HG03039 (cell line): Measurements from ENCODE around the gene CLDN34.

ENCODE experiments used
- ATAC-seq: cut with Tn5 transposase; IDR thresholded peaks from one replicate; pipeline ENCODE4 v1.9.1; 2021; ENCODE audit warnings: mild to moderate bottlenecking, moderate library complexity; ENCODE audit not compliant: unreplicated experiment

Gene CLDN34

DNA sequence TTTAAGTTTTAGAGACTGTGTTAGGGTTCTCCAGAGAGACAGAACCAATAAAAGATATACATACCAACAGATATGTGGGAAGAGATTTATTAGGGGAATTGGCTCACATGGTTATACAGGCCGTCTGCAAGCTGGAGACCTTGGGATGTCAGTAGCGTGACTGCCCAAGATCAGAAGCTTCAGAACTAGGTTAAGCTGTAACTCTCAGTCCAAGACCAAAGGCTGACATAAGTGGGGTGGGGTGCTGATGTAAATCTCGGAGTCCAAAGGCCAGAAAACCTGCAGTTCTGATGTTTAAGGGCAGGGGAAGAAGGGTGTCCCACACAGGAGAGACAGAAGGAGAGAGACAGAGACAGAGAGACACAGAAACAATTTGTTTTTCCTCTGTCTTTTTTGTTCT lies 10.5 kb downstream of the CLDN34 start:
- ATAC-seq = no peak

DNA sequence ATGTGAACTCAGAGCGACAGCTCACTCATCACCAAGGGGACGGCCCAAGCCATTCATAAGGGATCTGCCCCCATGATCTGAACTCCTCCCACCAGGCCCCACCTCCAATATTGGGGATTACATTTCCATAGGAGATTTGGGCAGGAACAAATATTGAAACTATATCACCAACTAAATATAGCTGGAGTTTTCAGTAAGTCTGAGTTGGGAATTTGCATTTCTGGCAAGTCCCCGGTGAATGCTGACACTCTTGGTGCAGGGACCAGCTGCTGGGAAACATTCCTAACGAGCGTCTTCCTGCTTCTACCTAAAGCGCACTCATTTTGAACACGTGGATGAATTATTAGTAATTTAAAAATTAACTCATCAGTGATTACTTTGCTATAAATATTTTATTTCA lies 13.2 kb downstream of the CLDN34 start:
- ATAC-seq = no peak

DNA sequence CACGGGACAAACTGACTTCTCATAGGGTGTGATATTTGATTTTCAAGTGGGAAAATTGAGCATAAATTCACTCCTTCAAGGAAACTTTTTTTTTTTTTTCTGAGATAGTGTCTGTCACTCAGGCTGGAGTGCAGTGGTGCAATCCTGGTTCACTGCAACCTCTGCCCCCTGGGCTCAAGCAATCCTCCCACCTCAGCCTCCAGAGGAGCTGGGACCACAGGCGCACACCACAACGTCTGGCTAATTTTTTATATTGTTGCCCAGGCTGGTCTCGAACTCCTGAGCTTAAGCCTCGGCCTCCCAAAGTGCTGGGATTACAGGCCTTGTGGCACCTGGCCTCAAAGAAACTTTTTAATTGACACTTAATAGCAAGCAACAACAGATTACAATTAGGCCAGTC lies 13.8 kb downstream of the CLDN34 start:
- no peak for ATAC-seq

DNA sequence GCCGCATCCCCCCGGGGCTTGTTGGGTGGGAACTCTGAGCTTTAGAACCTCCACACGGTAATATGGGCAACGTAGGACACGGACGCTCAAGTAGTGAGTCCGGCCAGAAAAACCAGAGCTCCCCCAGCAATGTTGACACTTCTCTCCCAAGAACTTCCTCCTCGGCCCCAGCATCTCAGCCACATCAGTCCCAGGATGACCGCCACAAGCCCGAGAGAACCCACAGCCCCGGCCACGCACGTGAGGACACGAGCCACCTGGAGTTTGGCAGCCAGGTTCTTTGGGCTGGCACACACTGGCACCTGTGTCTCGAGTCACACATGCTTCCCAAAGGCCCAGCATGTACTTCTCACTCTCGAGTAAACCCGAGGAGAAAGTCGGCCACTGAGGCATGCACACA lies 16.3 kb downstream of the CLDN34 start:
- ATAC-seq = no peak

DNA sequence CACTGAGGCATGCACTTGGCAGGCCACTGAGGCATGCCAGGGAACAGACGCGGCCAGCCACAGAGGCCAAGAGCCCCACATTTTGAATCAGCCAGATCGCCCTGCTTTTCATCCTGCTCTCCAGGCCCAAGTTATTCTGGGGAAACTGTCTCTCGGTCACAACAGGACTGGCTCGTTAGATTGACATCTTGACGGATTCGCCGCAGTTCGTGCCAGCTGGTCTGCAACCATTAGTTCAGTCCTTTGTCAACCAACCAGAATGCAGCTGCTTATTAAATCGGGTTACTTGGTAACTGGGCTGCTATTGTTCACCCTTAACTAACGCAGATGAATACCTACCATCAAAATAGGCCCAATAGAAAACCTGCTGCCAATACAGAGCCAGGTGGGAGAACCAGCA lies 16.7 kb downstream of the CLDN34 start:
- no peak for ATAC-seq

DNA sequence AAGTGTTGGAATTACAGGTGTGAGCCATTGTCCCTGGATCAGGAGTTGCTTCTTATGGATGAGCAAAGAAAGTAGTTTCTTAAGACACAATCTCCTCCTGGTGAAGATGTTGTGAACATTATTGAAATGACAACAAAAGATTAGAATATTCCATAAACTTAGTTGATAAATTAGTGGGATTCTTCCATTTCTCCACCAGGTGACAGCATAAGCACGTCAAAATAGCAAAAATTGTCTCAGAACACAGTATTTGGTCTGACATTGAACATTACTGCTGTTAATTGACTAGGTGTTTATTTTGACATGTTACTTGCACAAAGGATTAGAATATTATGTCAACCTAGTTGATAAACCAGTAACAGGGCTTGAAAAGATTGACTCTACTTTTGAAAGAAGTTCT lies 21.6 kb downstream of the CLDN34 start:
- no peak for ATAC-seq

DNA sequence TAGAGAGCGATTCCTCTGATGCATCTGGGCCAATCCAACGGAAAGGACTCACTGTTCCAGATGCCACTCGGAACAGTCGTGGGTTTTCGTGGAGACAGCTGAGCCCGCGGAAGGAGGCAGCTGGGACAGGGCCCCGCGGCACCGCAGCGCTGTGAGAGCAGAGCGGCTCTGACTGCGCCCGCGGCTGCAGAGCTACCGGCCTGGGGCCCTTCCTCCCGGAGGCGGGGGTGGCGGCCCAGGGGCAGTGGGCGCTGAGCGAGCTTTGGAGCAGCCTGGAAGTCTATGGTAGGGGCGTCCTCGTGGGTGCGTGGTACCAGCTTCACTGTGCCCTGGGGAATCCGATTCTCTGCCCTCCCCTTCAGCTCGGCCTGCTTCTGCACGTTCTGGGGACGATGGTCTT lies 24.9 kb downstream of the CLDN34 start:
- ATAC-seq = no peak

DNA sequence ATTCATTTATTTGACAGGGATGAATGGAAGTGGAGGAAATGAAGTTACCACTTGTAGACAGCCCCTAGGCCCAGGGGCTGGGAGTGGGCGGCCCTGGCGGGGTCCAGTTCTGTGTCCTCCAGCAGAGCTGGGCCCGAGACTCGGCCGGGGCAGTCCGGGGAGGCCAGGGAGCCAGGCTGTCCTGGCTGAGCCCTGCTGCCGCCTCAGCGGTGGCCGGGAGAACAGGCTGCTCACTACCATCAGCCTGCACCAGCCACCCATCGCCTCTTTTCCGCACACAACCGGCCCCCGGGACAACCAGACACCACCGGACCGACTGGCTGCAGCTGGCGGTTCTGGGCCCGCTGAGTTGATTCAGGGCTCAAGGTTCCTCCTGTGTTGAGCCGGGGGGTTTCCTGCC lies 25.6 kb downstream of the CLDN34 start:
- ATAC-seq = no peak

DNA sequence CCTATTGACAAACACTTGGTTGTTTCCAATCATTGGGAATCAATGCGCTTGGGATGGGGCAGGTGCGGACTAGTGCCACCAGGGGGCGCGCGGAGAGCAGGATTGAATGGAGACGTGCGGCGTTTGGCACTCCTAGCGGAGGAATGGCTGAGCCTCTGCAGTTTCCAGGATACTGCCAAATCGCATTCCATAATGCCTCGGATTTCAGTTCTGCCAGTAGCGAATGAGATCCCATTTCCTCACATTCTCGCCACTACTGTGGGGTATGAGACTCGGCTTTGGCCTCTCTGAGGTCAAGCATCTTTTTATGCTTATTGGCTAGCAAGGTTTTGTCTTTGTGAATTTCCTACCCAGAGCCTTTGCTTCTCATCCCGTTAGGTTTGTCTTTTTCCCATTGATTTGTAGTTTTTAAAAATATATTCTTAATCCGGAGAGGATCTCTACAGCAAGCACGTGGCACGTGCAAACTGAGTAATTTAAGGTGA lies 28.7 kb downstream of the CLDN34 start:
- ATAC-seq = no peak

DNA sequence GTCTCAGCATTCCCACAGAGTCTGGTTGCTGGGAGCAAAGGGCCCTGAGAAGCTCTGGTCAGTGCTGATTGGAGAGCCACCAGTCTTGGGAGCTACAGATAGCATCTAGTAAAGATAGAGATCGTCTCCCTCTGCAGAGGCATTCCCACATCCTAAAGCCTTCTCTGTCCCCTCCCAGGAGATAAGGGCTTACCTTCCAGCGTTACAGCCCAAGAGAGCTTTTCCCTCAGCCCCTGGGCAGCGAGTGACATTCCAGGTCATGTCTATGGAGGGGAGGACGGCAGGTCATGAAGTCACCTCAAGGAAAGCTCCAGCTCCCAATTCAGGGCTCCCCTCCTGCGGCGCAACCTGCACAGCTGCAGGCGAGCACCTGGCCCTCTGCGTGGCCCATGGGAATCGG lies 29.9 kb downstream of the CLDN34 start:
- no peak for ATAC-seq

DNA sequence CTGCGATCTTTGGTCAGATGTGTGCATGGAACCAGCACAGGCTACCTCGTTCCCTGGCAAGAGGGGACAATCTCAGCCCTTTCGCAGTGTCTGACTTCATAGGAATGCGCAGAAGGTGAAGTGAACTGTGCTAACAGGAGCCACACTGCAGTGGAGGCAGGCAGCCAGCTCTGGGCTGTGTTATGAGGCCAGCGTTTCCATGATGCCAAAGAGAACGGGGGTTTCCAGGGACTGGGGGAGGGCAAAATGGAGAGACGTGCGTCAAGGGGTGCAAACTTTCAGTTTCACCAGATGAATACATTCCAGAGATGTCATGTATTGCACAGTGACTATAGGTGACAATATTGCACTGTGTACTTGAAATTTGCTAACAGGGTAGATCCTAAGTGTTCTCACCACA lies 30.4 kb downstream of the CLDN34 start:
- no peak for ATAC-seq

DNA sequence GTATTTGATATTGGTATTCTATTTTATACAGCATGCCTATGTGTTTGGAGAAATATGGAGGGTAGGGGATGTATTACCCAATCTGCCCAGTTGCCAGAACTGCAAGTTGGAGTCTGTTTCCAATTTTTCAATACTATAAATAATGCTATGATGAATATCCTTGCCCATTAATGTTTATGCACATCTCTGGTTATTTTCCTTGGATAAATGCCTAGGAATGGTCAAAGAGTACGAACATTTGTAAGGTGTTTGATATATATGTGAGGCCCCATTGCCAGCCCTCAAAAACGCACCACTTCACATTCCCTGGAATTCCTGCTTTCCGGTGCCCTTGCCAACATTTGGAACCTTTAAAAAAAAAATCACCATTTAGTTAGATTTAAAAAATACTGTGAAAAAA lies 34.3 kb downstream of the CLDN34 start:
- ATAC-seq = no peak

DNA sequence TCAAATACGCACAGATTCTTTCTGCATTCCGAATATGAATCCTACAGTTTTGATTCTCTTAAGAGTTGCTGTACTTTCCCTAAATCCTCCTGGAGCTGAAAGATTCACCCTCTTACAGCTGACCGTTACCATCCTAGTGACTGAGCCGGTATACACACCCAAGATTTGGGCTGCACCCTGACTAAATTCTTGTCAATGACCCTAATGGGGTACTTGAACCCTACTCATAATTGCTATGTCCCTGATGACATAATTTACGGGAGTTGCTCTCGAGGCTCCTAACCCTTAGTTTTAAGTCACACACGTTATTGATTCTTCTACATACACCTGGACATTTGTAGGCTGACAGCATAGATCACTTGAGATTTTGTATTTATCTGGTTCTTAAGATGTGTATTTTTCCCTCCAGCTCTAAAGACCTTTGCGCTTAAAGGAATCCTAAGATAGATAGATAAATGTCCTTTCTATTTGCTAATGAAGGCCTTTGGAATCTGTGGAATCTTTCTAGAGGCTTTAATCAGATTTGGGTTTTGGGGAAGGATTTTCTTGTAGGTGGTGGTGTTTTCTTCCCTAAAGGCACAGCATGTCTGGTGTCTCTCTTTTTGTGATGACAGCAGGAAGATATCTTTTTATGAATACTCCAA lies 37.8 kb downstream of the CLDN34 start:
- no peak for ATAC-seq

DNA sequence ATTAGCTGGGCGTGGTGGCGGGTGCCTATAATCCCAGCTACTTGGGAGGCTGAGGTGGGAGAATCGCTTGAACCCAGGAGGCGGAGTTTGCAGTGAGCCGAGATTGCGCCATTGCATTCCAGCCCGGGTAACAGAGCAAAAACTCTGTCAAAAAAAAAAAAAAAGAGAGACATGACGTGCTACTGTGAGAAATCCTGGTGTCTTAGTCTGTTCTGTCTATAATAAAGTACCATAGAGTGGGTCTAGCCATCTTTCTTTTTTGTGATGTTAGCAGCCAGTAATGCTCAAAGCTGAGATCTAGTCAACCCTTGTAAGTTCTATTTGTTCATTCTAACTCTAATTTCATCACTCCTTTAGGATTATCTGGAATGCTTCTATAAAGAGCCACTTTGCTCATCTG lies 38.9 kb downstream of the CLDN34 start:
- no peak for ATAC-seq

DNA sequence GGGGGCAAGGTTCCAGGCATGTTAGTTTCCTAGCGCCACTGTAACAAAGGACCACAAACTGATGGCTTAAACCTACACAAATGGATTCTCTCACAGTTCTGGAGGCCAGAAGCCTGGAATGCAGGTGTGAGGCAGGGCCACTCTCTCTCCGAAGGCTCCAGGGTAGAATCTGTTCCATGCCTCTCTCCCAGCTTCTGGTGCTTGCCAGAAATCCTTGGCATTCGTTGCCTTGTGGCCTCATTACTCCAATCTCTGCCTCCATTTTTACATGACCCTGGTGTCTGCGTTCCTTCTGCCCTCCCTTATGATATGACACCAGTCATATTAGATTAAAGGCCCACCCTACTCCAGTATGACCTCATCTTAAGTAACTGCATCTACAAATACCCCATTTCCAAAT lies 39.6 kb downstream of the CLDN34 start:
- ATAC-seq = no peak

DNA sequence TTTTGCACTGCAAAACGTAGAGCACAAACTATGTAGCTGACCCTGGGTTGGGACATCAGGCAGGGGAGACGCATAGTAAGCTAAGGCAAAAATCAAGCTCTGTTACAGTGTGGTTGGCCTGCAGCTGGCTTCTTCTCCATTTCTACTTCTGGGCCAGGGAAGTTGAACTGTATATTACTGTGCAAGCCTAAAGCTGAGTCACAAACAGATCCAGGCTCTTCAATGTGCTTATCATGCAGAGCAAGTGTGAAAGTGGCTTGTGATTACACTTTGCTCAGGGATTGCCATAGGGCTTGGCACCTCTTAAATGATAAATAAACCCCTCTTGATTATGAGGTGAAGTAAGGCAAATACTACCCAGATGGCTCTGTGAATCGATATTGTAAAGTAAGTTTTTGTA lies 40.5 kb downstream of the CLDN34 start:
- ATAC-seq = no peak

DNA sequence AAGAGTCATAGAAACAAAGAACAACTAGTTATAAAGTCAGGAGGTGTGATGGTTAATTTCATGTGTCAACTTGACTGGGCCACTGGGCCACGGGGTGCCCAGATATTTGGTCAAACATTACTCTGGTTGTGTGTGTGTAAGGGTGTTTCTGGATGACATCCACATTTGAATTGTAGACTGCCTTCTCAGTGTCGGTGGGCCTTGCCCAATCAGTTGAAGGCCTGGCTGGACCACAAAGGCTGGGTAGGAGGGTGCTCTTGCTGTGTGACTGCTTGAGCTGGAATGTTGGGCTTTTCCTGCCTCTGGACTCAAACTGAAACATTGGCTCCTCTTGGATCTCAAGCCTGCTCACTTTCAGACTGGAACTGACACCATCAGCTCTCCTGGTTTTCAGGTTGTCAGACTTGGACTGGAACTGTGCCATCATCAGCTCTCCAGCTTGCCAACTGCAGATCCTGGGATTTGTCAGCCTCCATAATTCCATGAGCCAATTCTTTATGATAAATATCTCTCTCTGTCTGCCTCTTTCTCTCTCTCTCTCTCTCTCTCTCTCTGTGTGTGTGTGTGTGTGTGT lies 41.4 kb downstream of the CLDN34 start:
- no peak for ATAC-seq

DNA sequence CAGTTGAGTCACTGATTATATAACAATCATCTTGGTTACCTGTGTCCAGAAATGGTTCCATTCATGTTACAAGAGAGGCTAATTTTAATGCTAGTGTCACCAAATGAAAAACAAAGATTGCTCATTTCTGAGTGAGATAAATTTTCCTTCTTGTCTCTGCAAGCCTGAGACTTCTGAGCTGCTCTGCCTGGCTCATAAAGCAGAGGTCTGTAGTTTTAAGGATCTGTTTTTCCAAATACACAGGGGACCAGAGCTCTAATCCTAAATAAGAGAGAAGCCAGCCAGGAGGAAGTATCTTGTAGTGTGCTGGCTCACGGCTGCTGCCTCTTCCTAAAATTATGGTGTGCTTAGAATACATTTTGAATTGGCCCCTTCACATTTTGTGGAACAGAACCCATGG lies 42.6 kb downstream of the CLDN34 start:
- no peak for ATAC-seq

DNA sequence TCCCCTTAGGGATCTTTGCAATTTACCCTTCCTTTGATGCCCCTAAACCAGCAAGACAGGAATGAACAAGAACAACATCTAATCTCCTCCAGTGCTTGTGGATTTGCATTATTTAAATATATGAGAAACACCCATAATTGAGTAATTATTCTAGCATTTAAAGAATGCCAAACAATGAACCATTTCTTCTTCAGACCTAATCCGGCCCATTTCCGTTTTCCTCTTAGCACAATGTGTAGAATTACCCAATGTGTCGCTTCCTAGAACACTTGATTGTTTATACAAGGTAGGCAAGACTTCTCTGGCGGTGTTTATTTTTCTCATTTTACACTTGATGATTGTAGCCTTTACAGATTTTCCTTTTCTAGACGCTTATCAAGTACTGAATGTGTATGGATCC lies 43.5 kb downstream of the CLDN34 start:
- ATAC-seq = no peak

DNA sequence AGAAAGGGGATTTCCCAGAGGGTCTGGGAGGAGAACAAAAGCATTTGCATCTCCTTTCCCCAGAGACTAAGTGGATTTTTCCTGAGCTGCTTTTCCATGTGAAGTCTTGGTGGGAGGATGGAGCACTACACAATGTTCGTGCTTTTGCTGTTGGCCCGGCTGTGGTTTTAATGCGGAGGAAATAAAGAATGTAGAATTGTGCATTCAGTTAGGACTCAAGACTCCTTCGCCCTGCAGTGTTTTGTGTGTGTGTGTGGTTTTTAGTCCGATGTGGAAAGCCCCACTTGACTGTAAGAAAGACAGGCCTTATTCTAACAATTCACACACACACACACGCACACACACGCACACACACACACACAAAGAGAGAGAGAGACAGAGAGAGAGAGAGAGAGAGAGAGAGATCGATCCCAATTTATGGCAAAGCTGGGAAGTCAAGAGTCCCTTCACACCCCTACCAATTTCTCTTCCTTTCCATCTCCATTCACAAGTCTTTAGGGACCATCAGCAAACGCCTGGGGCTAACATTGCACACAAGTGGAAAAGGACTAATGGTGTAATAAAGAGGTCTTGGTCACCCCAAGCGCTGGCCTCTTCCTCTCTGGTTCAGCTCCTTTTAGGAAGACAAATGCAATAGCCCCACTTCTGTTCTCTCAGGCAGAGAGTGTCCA lies 44.2 kb downstream of the CLDN34 start:
- no peak for ATAC-seq

DNA sequence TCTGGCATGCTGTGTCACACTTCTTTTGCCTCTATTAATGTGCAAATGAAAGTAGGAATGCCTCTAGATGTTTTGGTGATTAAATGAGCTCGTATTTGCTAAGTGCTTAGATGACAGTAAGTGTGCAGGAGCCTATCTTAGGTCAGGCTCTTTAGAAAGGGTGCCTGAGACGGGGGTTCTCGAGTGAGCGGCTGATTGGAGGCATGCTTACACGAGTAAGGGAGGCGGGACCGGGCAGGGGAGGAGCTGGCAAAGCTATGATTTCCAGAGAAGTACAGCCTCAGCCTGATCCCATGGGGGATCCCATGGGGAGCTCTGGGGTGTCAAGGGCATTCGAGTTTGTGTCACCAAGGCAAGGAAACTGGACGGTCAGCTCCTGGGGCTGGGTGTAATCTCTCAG lies 44.8 kb downstream of the CLDN34 start:
- no peak for ATAC-seq
